HepG2 (cell line): Measurements from ENCODE around the gene PCDHGA9. TPM values are rescaled to one million over a fixed set of nuclear protein-coding genes. Genes with fewer than 3 reads are reported as not detected.

Experiments
- ATF5 ChIP-seq: sonication (generic); formaldehyde crosslinking; IDR thresholded peaks from 2 replicates; pipeline ENCODE4 v1.4.0; 2020; ENCODE audit warnings: mild to moderate bottlenecking, low read depth, missing genetic modification reagents
- CTCF ChIP-seq: sonication (generic); formaldehyde crosslinking; IDR thresholded peaks from 2 replicates; pipeline ENCODE4 v1.5.0; 2020; ENCODE audit warnings: mild to moderate bottlenecking, missing genetic modification reagents, moderate library complexity
- FOXM1 ChIP-seq: sonication (generic); formaldehyde crosslinking; IDR thresholded peaks from 2 replicates; pipeline ENCODE4 v1.5.0; 2020; ENCODE audit warnings: missing genetic modification reagents
- GLI4 ChIP-seq: sonication (generic); formaldehyde crosslinking; IDR thresholded peaks from 2 replicates; pipeline ENCODE4 v1.5.1; 2020; ENCODE audit warnings: missing genetic modification reagents, mild to moderate bottlenecking, moderate library complexity, borderline replicate concordance
- GTF3A ChIP-seq: sonication (generic); formaldehyde crosslinking; conservative IDR thresholded peaks from 2 replicates; pipeline ENCODE4 v1.4.0; 2020; ENCODE audit warnings: mild to moderate bottlenecking, missing genetic modification reagents
- MAX ChIP-seq: IDR thresholded peaks from 2 replicates; pipeline ENCODE4 v1.6.1; 2012; ENCODE audit warnings: inconsistent platforms
- NFYC ChIP-seq: IDR thresholded peaks from 2 replicates; pipeline ENCODE4 v1.6.1; 2016; ENCODE audit warnings: missing genetic modification reagents, missing compliant biosample characterization
- NR3C1 ChIP-seq: sonication (generic); formaldehyde crosslinking; IDR thresholded peaks from 2 replicates; pipeline ENCODE4 v1.4.0; 2020; ENCODE audit warnings: missing genetic modification reagents
- ZFY ChIP-seq: sonication (generic); formaldehyde crosslinking; IDR thresholded peaks from 2 replicates; pipeline ENCODE4 v1.4.0; 2020; ENCODE audit warnings: missing genetic modification reagents
- ZMYM2 ChIP-seq: sonication (generic); formaldehyde crosslinking; IDR thresholded peaks from 2 replicates; pipeline ENCODE4 v1.8.0; 2022; ENCODE audit warnings: mild to moderate bottlenecking, missing genetic modification reagents
- ZNF816 ChIP-seq: sonication (generic); formaldehyde crosslinking; IDR thresholded peaks from 2 replicates; pipeline ENCODE4 v1.8.0; 2022; ENCODE audit warnings: missing genetic modification reagents, mild to moderate bottlenecking, borderline replicate concordance
- polyA plus RNA-seq, 8 experiments: library from polyadenylated mRNA; depleted of rRNA in 3 of 8; stranded (reverse) in 7 of 8; unstranded in 1 of 8; fragments of >200 nt; fragmentation: Illumina TruSeq in 4 of 8; extraction: Trizol in 4 of 8; gene quantifications; 2 replicates each; pipeline versions ENCODE4 v1.2.1 to v1.2.3, GENCODE V29; 2011 to 2016; ENCODE audit warnings: low read depth in 4 of 8, missing spikeins in 1 of 8, mixed read lengths in 1 of 8; ENCODE audit not compliant: insufficient read depth in 1 of 8
- total RNA-seq, 5 experiments: library from RNA; depleted of rRNA; stranded (reverse); fragments of >200 nt; fragmentation: Illumina TruSeq; extraction: Trizol; gene quantifications; 2 replicates each; pipeline ENCODE4 v1.2.3, GENCODE V29; 2016; ENCODE audit warnings: low read depth in 1 of 5
- TF ChIP-seq, protein P1 (sequence below): sonication (generic); formaldehyde crosslinking; IDR thresholded peaks from 2 replicates; pipeline ENCODE4 v1.8.0; 2022; ENCODE audit warnings: mild to moderate bottlenecking, missing genetic modification reagents; ENCODE audit not compliant: insufficient replicate concordance
- TF ChIP-seq, protein P2 (sequence below): sonication (generic); formaldehyde crosslinking; IDR thresholded peaks from 2 replicates; pipeline ENCODE4 v1.9.0; 2021; ENCODE audit warnings: missing genetic modification reagents, mild to moderate bottlenecking, borderline replicate concordance

The PCDHGA9 gene
- total and polyA plus RNA-seq, 2 of the 13 experiments (the other 11 are each of a cell fraction or from before 2014, with no cell fraction given): 0.09 to 0.38 TPM

- TF ChIP-seq ZNF816 (no peak), GTF3A (CRISPR knock-in tag) (no peak), ATF5 (CRISPR knock-in tag) (no peak), MAX (no peak), NR3C1 (no peak), GLI4 (no peak), NFYC (CRISPR knock-in tag) (no peak), CTCF (CRISPR knock-in tag) (no peak), ZFY (CRISPR knock-in tag) (no peak), FOXM1 (CRISPR knock-in tag) (no peak), ZMYM2 (CRISPR knock-in tag) (no peak)
- TF ChIP-seq, protein P1, sequence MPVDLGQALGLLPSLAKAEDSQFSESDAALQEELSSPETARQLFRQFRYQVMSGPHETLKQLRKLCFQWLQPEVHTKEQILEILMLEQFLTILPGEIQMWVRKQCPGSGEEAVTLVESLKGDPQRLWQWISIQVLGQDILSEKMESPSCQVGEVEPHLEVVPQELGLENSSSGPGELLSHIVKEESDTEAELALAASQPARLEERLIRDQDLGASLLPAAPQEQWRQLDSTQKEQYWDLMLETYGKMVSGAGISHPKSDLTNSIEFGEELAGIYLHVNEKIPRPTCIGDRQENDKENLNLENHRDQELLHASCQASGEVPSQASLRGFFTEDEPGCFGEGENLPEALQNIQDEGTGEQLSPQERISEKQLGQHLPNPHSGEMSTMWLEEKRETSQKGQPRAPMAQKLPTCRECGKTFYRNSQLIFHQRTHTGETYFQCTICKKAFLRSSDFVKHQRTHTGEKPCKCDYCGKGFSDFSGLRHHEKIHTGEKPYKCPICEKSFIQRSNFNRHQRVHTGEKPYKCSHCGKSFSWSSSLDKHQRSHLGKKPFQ: no peak
- TF ChIP-seq, protein P2, sequence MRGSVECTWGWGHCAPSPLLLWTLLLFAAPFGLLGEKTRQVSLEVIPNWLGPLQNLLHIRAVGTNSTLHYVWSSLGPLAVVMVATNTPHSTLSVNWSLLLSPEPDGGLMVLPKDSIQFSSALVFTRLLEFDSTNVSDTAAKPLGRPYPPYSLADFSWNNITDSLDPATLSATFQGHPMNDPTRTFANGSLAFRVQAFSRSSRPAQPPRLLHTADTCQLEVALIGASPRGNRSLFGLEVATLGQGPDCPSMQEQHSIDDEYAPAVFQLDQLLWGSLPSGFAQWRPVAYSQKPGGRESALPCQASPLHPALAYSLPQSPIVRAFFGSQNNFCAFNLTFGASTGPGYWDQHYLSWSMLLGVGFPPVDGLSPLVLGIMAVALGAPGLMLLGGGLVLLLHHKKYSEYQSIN (CRISPR knock-in tag): no peak
These were observed 31.4 kb downstream of the PCDHGA9 start (continued) for GRCh38 chr5:141434006-141434405.
